HG02884 (cell line): ENCODE results near the gene CDS2.
A peak's percentile ranks its signal among the peaks of the same experiment; 100 is the strongest.

Source experiments
- ATAC-seq: cut with Tn5 transposase; IDR thresholded peaks from one replicate; pipeline ENCODE4 v1.9.1; 2021; ENCODE audit warnings: mild to moderate bottlenecking, moderate library complexity; ENCODE audit not compliant: unreplicated experiment

The CDS2 gene

DNA sequence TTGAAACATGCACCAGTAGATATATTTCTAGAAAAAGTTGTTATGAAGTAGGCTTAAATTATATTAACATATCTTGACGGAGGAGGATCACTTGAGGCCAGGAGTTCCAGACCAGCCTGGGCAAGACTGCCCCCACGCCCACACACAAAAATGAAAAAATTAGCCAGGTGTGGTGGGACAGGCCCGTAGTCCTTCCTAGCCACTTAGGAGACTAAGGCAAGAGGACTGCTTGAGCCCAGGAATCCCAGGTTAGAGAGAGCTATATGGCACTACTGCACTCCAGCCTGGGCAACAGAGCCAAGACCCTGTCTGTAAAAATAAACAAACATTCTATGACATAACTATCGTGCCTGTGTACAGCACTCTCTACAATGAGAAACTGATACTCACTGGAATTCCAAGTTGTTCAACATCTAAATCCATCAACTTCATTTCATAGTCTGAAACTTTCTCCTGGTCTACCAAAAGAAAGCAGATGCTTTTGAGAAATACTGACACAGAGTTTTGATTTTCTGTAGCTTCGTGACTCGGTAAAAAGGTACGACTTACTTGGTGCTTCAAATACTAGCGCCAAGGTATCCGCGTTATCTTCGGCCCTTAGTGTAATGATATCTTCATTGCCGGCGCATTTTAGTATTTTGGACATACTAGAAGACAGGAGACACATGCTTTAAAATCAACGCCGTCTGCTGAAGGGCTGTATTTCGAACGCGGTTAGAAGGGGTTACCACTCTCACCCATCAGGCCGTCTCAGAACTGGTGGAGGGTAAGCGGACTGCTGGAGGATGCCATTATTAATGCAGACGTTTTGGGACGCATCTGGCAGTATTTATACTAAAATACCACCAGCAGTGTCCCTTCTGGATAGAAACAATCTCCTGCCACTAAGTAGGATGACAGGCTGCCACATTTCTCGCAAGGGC, 8.3 kb upstream of the CDS2 start:
- ATAC-seq: no peak

DNA sequence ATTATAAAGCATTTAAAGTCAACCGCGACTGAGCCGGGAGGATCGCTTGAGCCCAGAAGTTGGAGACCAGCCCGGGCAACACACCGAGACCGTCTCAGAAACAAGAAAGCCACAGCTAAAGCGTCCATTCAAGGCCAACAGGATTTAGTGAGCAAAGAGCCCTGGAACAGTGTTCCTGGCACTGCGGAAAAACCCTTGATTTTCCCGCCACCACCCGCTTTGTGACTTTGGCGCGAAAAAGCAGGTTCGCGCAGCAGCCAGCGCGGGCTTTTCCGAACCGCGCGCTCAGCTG, 7.7 kb upstream of the CDS2 start:
- ATAC-seq: no peak

DNA sequence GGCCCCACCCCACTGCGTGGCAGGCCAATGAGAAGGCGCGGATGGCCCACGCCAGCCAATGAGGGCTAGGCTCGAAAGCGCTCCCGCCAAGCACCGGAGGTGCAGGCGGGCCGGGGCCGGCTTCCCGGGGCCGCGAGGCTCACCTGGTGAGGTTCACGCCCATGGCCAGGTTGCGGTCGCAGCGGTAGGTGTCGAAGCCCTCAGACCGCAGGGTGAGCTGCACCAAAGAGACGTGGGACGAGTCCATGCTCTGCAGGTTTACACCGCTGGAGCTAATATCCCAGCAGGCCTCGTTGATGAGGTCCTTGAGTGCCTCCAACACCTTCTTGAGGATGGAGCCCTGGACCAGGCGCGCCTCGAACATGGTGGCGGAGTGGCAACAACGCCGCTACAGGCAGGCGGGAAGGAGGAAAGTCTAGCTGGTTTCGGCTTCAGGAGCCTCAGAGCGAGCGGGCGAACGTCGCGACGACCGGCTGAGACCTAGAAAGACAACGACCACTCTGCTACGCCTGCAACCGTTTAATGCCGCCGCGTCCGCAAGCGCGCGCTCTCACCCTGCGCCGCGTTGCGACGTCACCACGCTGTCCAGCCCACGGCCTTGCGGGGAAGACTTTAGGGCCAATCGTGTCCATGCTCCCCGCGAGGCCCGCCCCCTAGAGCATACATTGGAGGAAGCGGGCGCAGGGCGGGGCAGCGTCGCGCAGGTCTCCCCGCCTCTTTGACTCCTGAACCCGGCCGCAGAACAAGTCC, 7.2 kb upstream of the CDS2 start, which contains the start of gene PCNA:
Gene PCNA, minus strand, starts transcription at position 524 of the 750 bp plus-strand sequence. Its CDS starts 160 bp downstream, at position 364.
- ATAC-seq: peak; percentile 95

DNA sequence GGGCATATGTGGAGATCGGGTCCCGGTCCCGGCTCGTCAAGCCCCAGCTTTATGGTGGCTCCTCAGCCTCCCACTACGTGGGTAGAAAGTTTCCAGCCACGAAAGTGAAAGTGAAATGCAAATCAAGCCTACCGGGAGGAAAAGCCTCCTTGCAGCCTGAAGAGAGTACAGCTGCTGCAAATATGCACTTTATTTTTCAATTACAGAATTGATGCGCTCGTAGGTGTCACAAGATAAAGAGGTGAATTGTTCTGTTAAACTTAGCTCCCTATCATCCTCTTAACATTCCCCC, 6.7 kb upstream of the CDS2 start:
- no peak for ATAC-seq

DNA sequence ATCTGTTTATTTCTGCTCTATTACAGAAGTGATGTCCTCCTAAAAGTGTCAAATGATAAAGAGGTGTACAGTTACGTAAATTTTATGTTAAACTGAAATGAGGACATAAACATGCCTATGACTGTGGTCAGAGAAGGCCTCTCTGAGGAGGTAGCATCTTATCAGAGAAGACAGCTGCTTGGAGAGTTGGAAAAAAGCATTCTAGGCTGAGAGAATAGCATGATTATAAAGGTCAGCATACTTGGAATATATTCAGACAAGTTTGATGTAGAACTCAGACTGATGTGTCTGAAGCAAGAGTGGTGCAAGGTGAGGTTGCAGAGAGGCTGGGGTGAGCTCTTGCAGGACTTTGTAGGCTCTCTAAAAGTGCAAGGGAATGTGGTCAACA, 3.9 kb upstream of the CDS2 start:
- no peak for ATAC-seq

DNA sequence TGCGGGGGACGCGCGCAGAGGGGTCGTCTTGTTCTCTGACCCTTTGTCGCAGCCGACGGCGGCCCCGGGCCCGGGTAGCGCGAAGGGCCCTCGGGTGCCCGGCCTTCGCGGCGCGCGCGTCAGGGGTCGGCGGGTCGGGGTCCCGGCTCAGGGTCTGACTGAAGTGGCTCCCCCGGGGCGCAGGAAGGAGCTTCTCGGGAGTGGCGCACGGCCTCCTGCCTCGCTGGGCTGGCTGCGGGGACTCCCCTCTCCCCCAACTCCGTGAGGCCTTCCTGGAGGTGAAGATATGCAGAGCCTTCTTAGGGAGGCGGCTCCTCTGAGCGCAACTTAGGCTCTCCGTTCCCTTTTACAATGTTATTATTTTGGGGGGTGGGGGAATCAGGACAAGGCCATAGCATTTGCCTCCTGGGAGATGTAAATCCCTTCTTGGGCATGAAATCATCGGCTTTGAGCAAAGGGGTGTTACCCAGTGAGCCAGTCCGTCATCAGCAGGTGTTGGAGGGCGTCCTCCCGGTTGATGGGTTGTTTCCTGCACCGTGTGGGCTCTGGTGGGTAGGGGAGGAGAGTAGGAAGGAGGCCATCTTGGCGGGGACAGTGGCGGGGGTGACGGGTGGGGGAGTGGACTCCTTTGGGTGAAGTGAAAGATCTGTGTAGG, 523 bp downstream of the CDS2 start:
- peak; percentile 27 for ATAC-seq

DNA sequence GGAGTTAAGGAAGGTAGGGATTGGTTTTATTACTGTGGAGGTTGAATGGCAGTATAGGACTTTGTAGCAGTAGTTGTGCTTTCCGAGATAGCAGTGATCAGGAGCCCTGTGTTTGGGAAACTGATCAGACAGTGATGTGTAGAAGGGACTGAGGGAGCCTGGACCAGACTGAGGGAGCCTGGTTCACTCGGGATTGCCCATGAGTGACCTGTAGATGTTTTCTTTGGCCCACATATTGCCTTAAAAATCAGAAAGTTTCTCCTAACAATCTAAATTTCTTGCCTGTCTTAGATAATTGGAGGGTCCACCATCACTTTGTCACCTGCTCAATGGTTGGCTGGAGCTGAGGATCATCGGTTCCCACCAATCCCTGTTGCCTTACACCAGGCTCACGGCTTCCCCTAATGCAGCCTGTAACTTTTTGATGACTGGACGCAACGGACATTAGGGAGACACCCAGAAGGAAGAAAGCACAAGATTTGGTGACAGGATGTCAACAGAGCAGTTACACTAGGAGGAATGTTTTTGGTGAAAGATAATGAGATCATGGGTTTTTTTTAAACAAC, 1.1 kb downstream of the CDS2 start:
- ATAC-seq: no peak

DNA sequence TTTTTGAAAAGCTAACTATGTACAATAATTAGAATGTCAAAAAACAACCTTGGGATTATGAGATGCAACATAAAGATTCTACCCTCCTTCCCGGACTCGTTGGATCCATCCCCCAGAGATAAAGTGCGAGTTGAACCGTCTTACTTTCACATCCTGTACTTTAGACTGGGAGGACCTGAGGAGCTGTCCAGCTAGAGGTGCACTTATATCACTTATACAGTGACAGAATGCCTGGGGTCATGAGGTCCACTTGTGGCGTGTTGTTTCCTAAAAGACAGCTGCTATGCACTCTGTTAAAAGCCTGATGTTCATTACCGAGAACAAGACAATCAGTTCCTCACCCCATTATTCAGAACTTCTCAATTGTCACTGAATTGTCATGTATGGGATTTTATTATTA, 2.1 kb downstream of the CDS2 start:
- no peak for ATAC-seq

DNA sequence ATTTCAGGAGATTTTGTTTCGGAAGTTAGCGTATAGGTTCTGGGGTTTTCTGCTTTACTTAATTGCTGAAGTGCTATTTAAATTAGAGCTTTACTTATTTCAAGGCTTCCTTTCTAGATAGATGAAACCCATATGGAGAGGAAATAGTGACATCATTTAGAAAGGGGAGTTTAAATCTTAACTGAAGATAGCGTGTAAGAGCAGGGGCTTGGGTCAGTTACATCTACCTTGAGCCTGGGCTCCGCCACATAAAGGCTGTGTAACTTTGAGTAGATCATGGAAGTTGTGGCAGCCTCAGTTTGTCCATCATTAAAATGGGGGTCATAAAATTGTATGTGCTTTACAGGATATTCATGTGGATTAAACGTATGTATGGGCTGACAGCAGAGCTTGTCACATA, 4.7 kb downstream of the CDS2 start:
- no peak for ATAC-seq

DNA sequence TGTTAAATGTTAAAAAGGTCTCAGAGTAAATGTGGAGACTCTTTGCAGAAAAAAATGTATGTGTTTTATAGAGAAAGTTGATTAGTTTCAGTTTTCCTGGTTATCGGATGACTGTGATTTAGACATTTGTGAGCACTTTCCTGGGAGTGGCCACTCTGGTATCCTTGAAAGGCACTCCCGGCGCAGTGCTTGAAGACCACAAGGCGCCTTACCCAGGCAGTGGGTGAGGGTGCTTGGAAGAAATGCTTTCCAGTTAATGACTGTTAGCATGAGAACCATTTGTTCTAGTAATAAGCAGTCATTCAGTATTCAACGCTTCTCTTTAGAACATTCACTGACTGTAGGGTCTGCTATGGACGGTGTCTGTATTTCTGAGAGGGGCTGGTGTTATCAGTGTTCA, 7.2 kb downstream of the CDS2 start:
- no peak for ATAC-seq

DNA sequence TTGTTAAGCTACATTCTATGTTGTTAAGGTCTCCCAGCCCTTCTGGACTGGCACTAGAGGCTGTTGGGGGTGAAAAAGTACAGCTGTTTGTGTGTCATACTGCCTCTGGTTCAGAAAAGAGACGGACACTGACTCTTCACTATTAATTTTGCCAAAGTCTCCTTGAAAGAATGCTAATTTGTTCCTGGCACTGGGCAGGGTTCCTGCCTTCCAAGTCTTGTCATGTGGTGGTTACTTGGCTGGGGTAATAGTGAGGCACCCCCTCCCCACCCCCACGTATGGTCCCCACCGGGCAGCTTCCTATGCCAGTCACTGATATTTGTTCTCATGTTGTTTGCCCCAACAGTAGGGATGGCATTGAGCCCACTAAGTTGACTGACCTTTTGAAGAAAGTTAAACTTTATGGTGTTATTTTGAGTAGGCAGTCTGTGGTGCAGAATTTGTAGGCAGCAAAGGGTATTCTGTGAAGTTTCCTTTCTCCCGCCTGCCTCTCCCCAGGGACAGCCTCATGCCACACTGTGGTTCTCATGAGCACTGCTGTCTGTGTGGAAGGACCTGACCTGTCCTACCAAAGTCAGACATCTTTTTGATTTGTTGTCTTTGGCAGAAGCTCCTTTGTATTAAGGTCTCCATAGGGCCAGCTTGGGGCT, 8.7 kb downstream of the CDS2 start:
- ATAC-seq: no peak

DNA sequence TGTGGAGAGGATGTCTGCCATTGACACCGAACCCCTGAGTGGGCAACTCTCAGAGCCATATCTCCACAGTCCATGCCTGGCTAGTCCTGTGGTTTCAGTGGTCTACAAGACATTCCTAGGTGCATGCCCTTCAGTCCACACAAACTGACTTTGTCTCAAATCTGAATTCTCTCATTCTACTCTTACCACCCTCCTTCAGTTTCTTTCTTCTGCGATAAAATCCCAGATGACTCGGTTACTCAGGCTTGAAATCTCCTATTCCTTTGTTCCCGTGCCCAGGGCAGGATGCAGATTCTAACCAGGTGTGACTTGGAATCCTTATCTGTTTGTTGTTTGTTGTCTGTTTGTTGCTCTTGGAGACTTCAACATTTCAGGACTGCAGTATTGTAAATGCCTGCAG, 9.3 kb downstream of the CDS2 start:
- no peak for ATAC-seq

DNA sequence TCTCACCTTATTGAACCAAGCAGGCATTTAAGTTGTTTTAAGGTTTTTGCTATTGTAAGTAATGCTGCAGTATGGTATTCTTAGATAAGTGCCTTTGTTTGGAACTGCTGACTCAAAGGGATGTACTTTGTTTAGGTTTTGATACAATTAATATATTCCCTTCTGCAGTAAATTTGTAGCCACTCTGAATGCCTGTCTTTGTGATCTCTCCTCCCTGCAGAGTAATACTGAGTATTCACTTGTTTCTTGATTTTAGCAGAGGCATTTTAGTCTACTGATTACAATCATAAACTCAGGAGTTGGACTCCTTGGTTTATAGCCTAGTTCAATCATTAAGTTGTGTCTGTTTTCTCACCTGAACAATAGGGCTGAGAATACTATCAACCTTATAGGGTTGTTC, 13.4 kb downstream of the CDS2 start:
- ATAC-seq: no peak

DNA sequence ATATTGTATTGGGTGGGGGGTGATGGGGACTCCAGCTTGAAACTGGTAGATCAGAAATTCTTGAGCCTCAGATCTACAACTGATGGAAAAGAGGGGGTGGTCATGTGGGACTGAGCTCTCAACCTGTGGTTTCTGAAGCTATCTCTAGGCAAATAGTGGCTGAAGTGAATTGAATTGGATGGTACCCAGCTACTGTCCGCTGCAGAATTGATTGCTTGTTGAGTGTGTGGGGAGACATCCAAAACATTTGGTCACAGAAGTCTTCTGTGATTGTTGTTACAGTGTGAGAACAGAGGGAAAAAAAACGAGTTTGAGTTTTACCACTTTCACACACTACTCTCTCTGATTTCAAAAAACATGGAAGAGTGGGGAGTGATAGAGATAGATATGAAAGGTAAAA, 14.8 kb downstream of the CDS2 start:
- no peak for ATAC-seq

DNA sequence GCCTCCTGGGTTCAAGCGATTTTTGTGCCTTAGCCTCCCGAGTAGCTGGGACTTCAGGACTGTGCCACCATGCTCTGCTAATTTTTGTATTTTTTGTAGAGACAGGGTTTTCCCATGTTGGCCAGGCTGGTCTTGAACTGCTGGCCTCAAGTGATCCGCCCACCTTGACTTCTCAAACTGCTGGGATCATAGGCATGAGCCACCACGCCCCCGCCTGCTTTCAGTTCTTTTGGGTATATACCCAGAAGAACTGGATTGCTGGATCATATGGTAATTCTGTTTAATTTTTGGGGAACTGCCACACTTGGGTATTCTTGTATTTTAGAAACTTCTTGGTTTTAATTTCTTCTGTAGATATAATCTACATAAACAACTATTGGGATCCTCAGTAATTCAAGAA, 17.0 kb downstream of the CDS2 start:
- ATAC-seq: no peak

DNA sequence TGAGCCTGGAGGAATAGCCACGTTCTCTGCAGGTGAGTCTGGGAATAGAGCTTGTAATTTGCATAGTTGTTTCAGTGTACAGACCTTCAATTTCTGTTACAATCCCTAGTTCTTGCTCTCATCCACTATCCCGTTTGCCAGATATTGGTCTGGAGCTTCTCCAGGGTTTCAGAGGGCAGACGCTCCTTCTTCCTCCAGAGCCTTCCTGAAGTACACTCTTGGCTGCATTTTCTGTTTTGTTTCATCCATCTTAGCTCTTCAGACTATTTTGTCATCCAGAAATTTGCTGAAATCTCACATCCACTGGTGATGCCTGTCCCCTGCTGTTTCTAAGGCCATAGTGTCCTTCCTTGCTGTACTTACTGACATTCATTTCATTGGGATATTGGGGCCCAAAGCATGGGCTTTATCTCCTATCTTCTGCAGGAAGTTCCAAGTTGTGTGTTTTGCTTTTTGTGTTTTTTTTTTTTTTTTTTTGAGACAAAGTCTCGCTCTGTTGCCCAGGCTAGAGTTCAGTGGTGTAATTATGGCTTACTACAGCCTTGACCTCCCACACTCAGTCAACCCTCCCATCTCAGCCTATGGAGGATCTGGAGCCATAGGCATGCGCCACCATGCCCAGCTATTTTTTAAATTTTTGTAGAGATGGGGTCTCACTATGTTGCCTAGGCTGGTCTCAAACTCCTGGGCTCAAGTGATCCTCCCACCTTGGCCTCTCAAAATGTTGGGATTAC, 18.7 kb downstream of the CDS2 start:
- no peak for ATAC-seq

DNA sequence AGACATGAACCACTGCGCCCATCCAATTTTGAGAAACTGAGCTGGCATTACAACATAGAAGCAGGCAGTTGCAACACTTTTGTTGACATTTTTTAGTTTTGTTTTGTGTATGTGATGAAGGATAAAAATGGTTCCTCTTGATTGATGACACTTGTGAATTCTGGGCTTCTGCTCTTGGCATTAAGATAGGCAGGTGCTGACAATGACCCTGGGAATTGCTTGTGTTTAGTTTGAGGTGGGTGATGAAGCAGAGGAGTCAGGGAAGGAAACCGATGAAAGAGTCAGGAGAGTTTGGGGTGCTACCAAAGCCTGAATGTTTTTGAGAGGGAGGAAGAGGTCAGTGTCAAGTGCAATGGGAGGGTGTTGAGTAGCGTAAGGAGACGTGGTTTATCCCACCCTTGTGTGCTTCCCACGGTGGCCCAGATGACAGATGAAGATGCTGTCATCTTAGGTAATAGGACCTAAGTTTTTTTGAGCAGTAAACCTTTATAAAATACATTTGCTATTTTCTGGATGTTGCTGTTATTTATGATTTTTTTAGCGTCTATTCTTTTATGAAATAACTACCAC, 19.4 kb downstream of the CDS2 start:
- no peak for ATAC-seq

DNA sequence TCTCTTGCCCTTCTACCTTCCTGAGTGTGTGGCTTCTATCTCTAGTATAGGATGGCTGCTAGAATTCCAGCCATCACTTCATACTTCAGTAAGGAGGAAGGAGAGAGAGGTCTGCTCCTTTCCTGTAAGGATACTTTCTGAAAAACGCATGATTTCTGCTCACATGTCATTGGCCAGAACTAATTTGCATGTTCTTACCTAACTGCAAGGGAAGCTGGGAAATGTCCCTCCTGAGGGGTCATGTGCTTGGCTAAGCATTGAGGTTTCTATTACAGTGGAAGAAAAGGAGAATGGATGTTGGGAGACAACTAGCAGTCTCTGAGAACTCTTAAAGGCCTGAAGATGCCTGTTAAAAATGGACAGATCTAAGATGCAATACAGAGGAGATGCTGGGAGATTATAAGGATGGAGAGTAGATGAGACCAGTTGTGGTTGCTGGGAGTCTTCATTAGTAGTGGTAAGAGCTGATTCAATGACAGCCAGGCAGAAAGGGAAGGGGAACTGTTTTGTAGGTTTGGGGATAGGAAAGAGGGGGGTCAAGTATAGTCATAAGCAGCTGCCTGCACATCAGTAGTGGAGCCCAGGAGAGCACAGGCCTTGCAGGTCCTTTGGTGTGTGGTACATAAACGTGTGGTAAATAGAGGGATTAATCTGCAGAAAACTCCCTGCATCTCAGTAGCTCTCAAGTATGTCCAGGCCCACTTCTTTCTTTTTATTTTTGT, 20.2 kb downstream of the CDS2 start:
- no peak for ATAC-seq

DNA sequence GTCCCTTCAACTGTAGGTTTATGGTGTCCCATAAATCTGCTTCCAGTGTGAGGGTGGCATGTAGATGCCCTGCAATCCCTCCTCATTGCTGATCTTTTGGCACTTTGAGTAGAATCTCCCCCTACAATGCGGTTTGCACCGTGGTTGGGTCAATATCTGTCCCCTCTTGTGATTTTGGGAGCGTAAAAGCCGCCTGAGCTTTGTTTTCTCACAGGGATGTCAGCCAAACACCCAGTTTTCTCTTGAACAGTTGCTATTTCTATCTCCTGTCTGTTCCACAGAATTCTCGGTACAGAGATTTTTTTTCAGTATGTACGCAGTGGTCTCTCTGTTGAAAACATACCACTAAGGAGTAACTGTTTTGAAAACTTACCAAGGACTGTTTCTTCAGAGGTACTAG, 21.8 kb downstream of the CDS2 start:
- ATAC-seq: no peak

DNA sequence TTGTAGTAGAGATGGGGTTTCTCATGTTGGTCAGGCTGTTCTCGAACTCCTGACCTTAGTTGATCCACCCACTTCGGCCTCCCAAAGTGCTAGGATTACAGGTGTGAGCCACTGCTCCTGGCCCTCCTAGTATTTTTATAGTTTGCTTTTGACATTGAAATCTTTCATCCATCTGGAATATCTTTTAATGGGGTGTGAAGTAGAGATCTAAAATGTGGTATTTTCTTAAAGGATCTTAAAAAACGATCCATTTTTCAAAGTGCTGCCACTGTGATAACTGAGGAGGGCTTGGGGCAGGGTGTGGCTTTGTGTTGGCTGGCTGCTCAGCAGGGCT, 23.1 kb downstream of the CDS2 start:
- no peak for ATAC-seq
